BLaER1 (cell line): ENCODE measurements around the gene MACROH2A2.
A peak's percentile ranks its signal among the peaks of the same experiment; 100 is the strongest.

ENCODE experiments used
- H3K27ac ChIP-seq: shearing (Covaris generic); formaldehyde crosslinking; 2 replicates; pipeline ENCODE4 v1.8.1; 2022
- H3K27me3 ChIP-seq: shearing (Covaris generic); formaldehyde crosslinking; 2 replicates; pipeline ENCODE4 v1.8.1; 2022
- H3K36me3 ChIP-seq: shearing (Covaris generic); formaldehyde crosslinking; 2 replicates; pipeline ENCODE4 v1.8.1; 2022
- H3K4me1 ChIP-seq: shearing (Covaris generic); formaldehyde crosslinking; 2 replicates; pipeline ENCODE4 v1.8.1; 2022
- H3K4me2 ChIP-seq: shearing (Covaris generic); formaldehyde crosslinking; 2 replicates; pipeline ENCODE4 v1.8.1; 2022
- H3K4me3 ChIP-seq: shearing (Covaris generic); formaldehyde crosslinking; 2 replicates; pipeline ENCODE4 v1.8.1; 2022
- H3K9ac ChIP-seq: shearing (Covaris generic); formaldehyde crosslinking; 2 replicates; pipeline ENCODE4 v1.8.1; 2022
- H3K9me3 ChIP-seq: shearing (Covaris generic); formaldehyde crosslinking; 2 replicates; pipeline ENCODE4 v1.8.1; 2022
- H4K20me1 ChIP-seq: shearing (Covaris generic); formaldehyde crosslinking; 2 replicates; pipeline ENCODE4 v1.8.1; 2022
- Cebpa-rat ChIP-seq: shearing (Covaris generic); IDR thresholded peaks from 2 replicates; pipeline ENCODE4 v1.8.1; 2022

MACROH2A2 gene

GRCh38 chr10:70123817-70124216 lies 71.2 kb downstream of the MACROH2A2 start:
- no peak for TF ChIP-seq Cebpa-rat
- Histone ChIP-seq H3K27ac (no peak overlapping the region), H4K20me1 (no peaks in the 10 kb centered on the region), H3K9me3 (no peaks in the 10 kb centered on the region), H3K4me1 (peaks cover 16% of the 10 kb centered on the region), H3K9ac (no peak overlapping the region), H3K27me3 (no peaks in the 10 kb centered on the region), H3K4me2 (no peak overlapping the region), H3K4me3 (no peak overlapping the region), H3K36me3 (peaks cover 29% of the 10 kb centered on the region; the same call in 1 of the 2 replicates)

GRCh38 chr10:70124415-70124814 lies 71.8 kb downstream of the MACROH2A2 start:
- Histone ChIP-seq H3K9ac (no peak overlapping the region), H3K4me2 (no peak overlapping the region), H3K4me1 (peaks cover 16% of the 10 kb centered on the region), H3K9me3 (no peaks in the 10 kb centered on the region), H4K20me1 (no peaks in the 10 kb centered on the region), H3K27ac (no peak overlapping the region), H3K27me3 (no peaks in the 10 kb centered on the region), H3K36me3 (peaks cover 24% of the 10 kb centered on the region; the same call in 1 of the 2 replicates), H3K4me3 (no peak overlapping the region)
- TF ChIP-seq Cebpa-rat, result no peak

- Histone ChIP-seq H3K27me3 (no peaks in the 10 kb centered on the region), H3K27ac (no peak overlapping the region), H3K4me2 (no peak overlapping the region), H4K20me1 (no peaks in the 10 kb centered on the region), H3K4me1 (peaks cover 16% of the 10 kb centered on the region), H3K9ac (no peak overlapping the region), H3K4me3 (no peak overlapping the region), H3K36me3 (peaks cover 19% of the 10 kb centered on the region; the same call in 1 of the 2 replicates), H3K9me3 (no peaks in the 10 kb centered on the region)
- no peak for TF ChIP-seq Cebpa-rat
These were observed 72.3 kb downstream of the MACROH2A2 start for GRCh38 chr10:70124918-70125317.

GRCh38 chr10:70125918-70126552 lies 73.4 kb downstream of the MACROH2A2 start:
- Histone ChIP-seq H3K4me3 (no peak overlapping the region), H3K27me3 (no peaks in the 10 kb centered on the region), H3K36me3 (peaks cover 8% of the 10 kb centered on the region; the same call in 1 of the 2 replicates), H3K27ac (peak overlapping the region; percentile 49), H3K4me2 (peak overlapping the region; percentile 61), H3K9me3 (no peaks in the 10 kb centered on the region), H3K9ac (no peak overlapping the region), H4K20me1 (no peaks in the 10 kb centered on the region), H3K4me1 (peaks cover 24% of the 10 kb centered on the region)
- TF ChIP-seq Cebpa-rat, result no peak

- peaks cover 32% of the 10 kb centered on the region for H3K4me1 ChIP-seq
- no peak overlapping the region for H3K4me3 ChIP-seq
- H3K27me3 ChIP-seq, result peaks cover 6% of the 10 kb centered on the region
- peak overlapping the region; percentile 49 for H3K27ac ChIP-seq
- peaks cover 4% of the 10 kb centered on the region; the same call in 1 of the 2 replicates for H3K36me3 ChIP-seq
- H4K20me1 ChIP-seq, result no peaks in the 10 kb centered on the region
- no peak overlapping the region for H3K9ac ChIP-seq
- no peak for TF ChIP-seq Cebpa-rat
- H3K4me2 ChIP-seq, result peak overlapping the region; percentile 61
- H3K9me3 ChIP-seq, result no peaks in the 10 kb centered on the region
These were observed 74.2 kb downstream of the MACROH2A2 start for GRCh38 chr10:70126700-70127395.

- H3K36me3 ChIP-seq, result no peaks in the 10 kb centered on the region
- peak overlapping the region; percentile 76; the same call in 1 of the 2 replicates for H3K4me3 ChIP-seq
- peak overlapping the region; percentile 98 for H3K4me2 ChIP-seq
- H3K9me3 ChIP-seq, result no peaks in the 10 kb centered on the region
- 0 out of 2 replicates have a peak, but pooled peaks have one; percentile 12 for TF ChIP-seq Cebpa-rat
- no peak overlapping the region for H3K9ac ChIP-seq
- H3K27me3 ChIP-seq, result peaks cover 27% of the 10 kb centered on the region
- H3K27ac ChIP-seq, result no peak overlapping the region
- peaks cover 33% of the 10 kb centered on the region for H3K4me1 ChIP-seq
- H4K20me1 ChIP-seq, result no peaks in the 10 kb centered on the region
These were observed 78.4 kb downstream of the MACROH2A2 start for GRCh38 chr10:70130878-70131559.

GRCh38 chr10:70131560-70131937 lies 78.9 kb downstream of the MACROH2A2 start:
- peak overlapping the region; percentile 81; the same call in 1 of the 2 replicates for H3K27ac ChIP-seq
- TF ChIP-seq Cebpa-rat, result no peak

GRCh38 chr10:70132098-70133029 lies 79.7 kb downstream of the MACROH2A2 start, which contains the start of gene AIFM2:
TSS of gene AIFM2 (minus strand) at chr10:70132825. CDS start at chr10:70124084, 8,741 bp downstream.
- Histone ChIP-seq H3K27me3 (peaks cover 27% of the 10 kb centered on the region), H3K4me3 (peak within 1 kb of the TSS; percentile 76), H3K36me3 (no peaks in the 10 kb centered on the region; the same call in 1 of the 2 replicates), H3K4me1 (peaks cover 31% of the 10 kb centered on the region), H3K9me3 (no peaks in the 10 kb centered on the region), H3K9ac (peak within 1 kb of the TSS; percentile 82), H3K4me2 (peak within 1 kb of the TSS; percentile 98), H3K27ac (peak within 1 kb of the TSS; percentile 81), H4K20me1 (no peaks in the 10 kb centered on the region)
- TF ChIP-seq Cebpa-rat, result no peak

More at GRCh38 chr10:70131560-70131937, 78.9 kb downstream of the MACROH2A2 start:
- Histone ChIP-seq H3K4me2 (peak overlapping the region; percentile 98), H3K9ac (peak overlapping the region; percentile 82; the same call in 1 of the 2 replicates), H3K27me3 (peaks cover 27% of the 10 kb centered on the region), H3K4me1 (peaks cover 28% of the 10 kb centered on the region), H3K36me3 (no peaks in the 10 kb centered on the region; the same call in 1 of the 2 replicates), H3K9me3 (no peaks in the 10 kb centered on the region), H4K20me1 (no peaks in the 10 kb centered on the region), H3K4me3 (peak overlapping the region; percentile 76)

GRCh38 chr10:70135046-70135445 lies 82.4 kb downstream of the MACROH2A2 start:
- H3K36me3 ChIP-seq, result peaks cover 25% of the 10 kb centered on the region
- TF ChIP-seq Cebpa-rat, result no peak
- peaks cover 31% of the 10 kb centered on the region for H3K4me1 ChIP-seq
- H3K4me2 ChIP-seq, result no peak overlapping the region
- no peaks in the 10 kb centered on the region for H3K9me3 ChIP-seq
- no peak overlapping the region for H3K4me3 ChIP-seq
- peaks cover 27% of the 10 kb centered on the region for H3K27me3 ChIP-seq
- no peaks in the 10 kb centered on the region for H4K20me1 ChIP-seq
- no peak overlapping the region for H3K9ac ChIP-seq
- H3K27ac ChIP-seq, result no peak overlapping the region
